IPS-15b (cell line): ENCODE results near the gene IQSEC1.
A peak's percentile ranks its signal among the peaks of the same experiment; 100 is the strongest.

Source experiments
- H3K27me3 ChIP-seq: one replicate; pipeline ENCODE4 v1.6.1; 2013; ENCODE audit warnings: low read length; ENCODE audit not compliant: control insufficient read depth, insufficient read depth
- H3K36me3 ChIP-seq: one replicate; pipeline ENCODE4 v1.6.1; 2013; ENCODE audit warnings: low read length; ENCODE audit not compliant: control insufficient read depth, insufficient read depth
- H3K4me1 ChIP-seq: one replicate; pipeline ENCODE4 v1.6.1; 2013; ENCODE audit warnings: mild to moderate bottlenecking, low read length; ENCODE audit not compliant: control insufficient read depth, insufficient read depth
- H3K4me3 ChIP-seq: one replicate; pipeline ENCODE4 v1.5.1; 2013; ENCODE audit warnings: low read depth, low read length
- H3K9ac ChIP-seq: one replicate; pipeline ENCODE4 v1.6.1; 2013; ENCODE audit warnings: low read depth, mild to moderate bottlenecking, low read length
- H3K9me3 ChIP-seq: one replicate; pipeline ENCODE4 v1.6.1; 2013; ENCODE audit warnings: mild to moderate bottlenecking, low read length; ENCODE audit not compliant: control insufficient read depth, insufficient read depth

The IQSEC1 gene

GRCh38 chr3:12992629-12993516 lies 80.4 kb downstream of the IQSEC1 start:
- Histone ChIP-seq H3K9me3 (no peaks in the 10 kb centered on the region), H3K4me1 (peaks cover 5% of the 10 kb centered on the region), H3K36me3 (no peaks in the 10 kb centered on the region), H3K27me3 (peaks cover 10% of the 10 kb centered on the region), H3K4me3 (peak overlapping the region; percentile 75), H3K9ac (no peak overlapping the region)

GRCh38 chr3:12991861-12992281 lies 81.4 kb downstream of the IQSEC1 start:
- Histone ChIP-seq H3K9me3 (no peaks in the 10 kb centered on the region), H3K4me3 (no peak overlapping the region), H3K36me3 (no peaks in the 10 kb centered on the region), H3K9ac (no peak overlapping the region), H3K27me3 (peaks cover 10% of the 10 kb centered on the region), H3K4me1 (peaks cover 5% of the 10 kb centered on the region)

- H3K27me3 ChIP-seq = peaks cover 10% of the 10 kb centered on the region
- H3K9me3 ChIP-seq = no peaks in the 10 kb centered on the region
- peaks cover 5% of the 10 kb centered on the region for H3K4me1 ChIP-seq
- no peak overlapping the region for H3K9ac ChIP-seq
- no peak overlapping the region for H3K4me3 ChIP-seq
- H3K36me3 ChIP-seq = no peaks in the 10 kb centered on the region
Measured at GRCh38 chr3:12991481-12991837, 81.8 kb downstream of the IQSEC1 start.

GRCh38 chr3:12990781-12991480 lies 82.3 kb downstream of the IQSEC1 start:
- H3K4me1 ChIP-seq = peaks cover 5% of the 10 kb centered on the region
- no peak overlapping the region for H3K4me3 ChIP-seq
- no peaks in the 10 kb centered on the region for H3K9me3 ChIP-seq
- peaks cover 10% of the 10 kb centered on the region for H3K27me3 ChIP-seq
- H3K36me3 ChIP-seq = no peaks in the 10 kb centered on the region
- H3K9ac ChIP-seq = no peak overlapping the region

GRCh38 chr3:12990306-12990705 lies 82.9 kb downstream of the IQSEC1 start:
- H3K9ac ChIP-seq = no peak overlapping the region
- H3K4me3 ChIP-seq = no peak overlapping the region
- H3K9me3 ChIP-seq = no peaks in the 10 kb centered on the region
- no peaks in the 10 kb centered on the region for H3K36me3 ChIP-seq
- peaks cover 5% of the 10 kb centered on the region for H3K4me1 ChIP-seq
- peaks cover 7% of the 10 kb centered on the region for H3K27me3 ChIP-seq

GRCh38 chr3:12988728-12989454 lies 84.3 kb downstream of the IQSEC1 start:
- H3K9ac ChIP-seq = no peak overlapping the region
- H3K4me3 ChIP-seq = no peak overlapping the region
- no peaks in the 10 kb centered on the region for H3K9me3 ChIP-seq
- H3K36me3 ChIP-seq = no peaks in the 10 kb centered on the region
- H3K27me3 ChIP-seq = peaks cover 6% of the 10 kb centered on the region
- H3K4me1 ChIP-seq = peaks cover 8% of the 10 kb centered on the region

- Histone ChIP-seq H3K9ac (no peak overlapping the region), H3K4me1 (peaks cover 4% of the 10 kb centered on the region), H3K4me3 (no peak overlapping the region)
Measured at GRCh38 chr3:12987602-12988001, 85.6 kb downstream of the IQSEC1 start.

GRCh38 chr3:12986986-12987385 lies 86.2 kb downstream of the IQSEC1 start:
- Histone ChIP-seq H3K4me1 (peaks cover 2% of the 10 kb centered on the region), H3K9ac (no peak overlapping the region), H3K27me3 (no peaks in the 10 kb centered on the region), H3K4me3 (no peak overlapping the region), H3K9me3 (no peaks in the 10 kb centered on the region), H3K36me3 (no peaks in the 10 kb centered on the region)

More at GRCh38 chr3:12987602-12988001, 85.6 kb downstream of the IQSEC1 start:
- H3K36me3 ChIP-seq = no peaks in the 10 kb centered on the region
- H3K9me3 ChIP-seq = no peaks in the 10 kb centered on the region
- H3K27me3 ChIP-seq = peaks cover 2% of the 10 kb centered on the region

GRCh38 chr3:12986521-12986920 lies 86.7 kb downstream of the IQSEC1 start:
- H3K4me3 ChIP-seq = no peak overlapping the region
- H3K36me3 ChIP-seq = no peaks in the 10 kb centered on the region
- no peak overlapping the region for H3K9ac ChIP-seq
- peaks cover 2% of the 10 kb centered on the region for H3K4me1 ChIP-seq
- no peaks in the 10 kb centered on the region for H3K9me3 ChIP-seq
- H3K27me3 ChIP-seq = no peaks in the 10 kb centered on the region

- Histone ChIP-seq H3K9ac (no peak overlapping the region), H3K4me1 (peaks cover 2% of the 10 kb centered on the region), H3K36me3 (no peaks in the 10 kb centered on the region), H3K4me3 (no peak overlapping the region), H3K27me3 (no peaks in the 10 kb centered on the region), H3K9me3 (no peaks in the 10 kb centered on the region)
Measured at GRCh38 chr3:12986031-12986430, 87.2 kb downstream of the IQSEC1 start.

GRCh38 chr3:12985148-12985547 lies 88.1 kb downstream of the IQSEC1 start:
- H3K9me3 ChIP-seq = no peaks in the 10 kb centered on the region
- no peak overlapping the region for H3K9ac ChIP-seq
- peaks cover 2% of the 10 kb centered on the region for H3K4me1 ChIP-seq
- no peaks in the 10 kb centered on the region for H3K27me3 ChIP-seq
- H3K4me3 ChIP-seq = no peak overlapping the region
- no peaks in the 10 kb centered on the region for H3K36me3 ChIP-seq
